Body of pancreas (tissue), 4 donors: ENCODE data around the gene TALDO1.

Experiments used
- CTCF ChIP-seq, 7 experiments: fragments of 450-650 bp in 4 of 7; fragments of 200-600 bp in 3 of 7; sonication (generic) in 3 of 7; IDR thresholded peaks; one replicate each; pipeline ENCODE4 v1.5.1; 2016 to 2019; ENCODE audit warnings: antibody characterized with exemption in 7 of 7
- POLR2A ChIP-seq, 3 donors: fragments of 450-650 bp; IDR thresholded peaks; one replicate each; pipeline ENCODE4 v1.6.1; 2016; ENCODE audit warnings: antibody characterized with exemption in 3 of 3, mild to moderate bottlenecking in 2 of 3

- TF ChIP-seq CTCF (IDR thresholded peaks at IDR 0.05) (no peak), POLR2A (IDR thresholded peaks at IDR 0.05) (no peak)
Measured at GRCh38 chr11:766106-766935, 19.1 kb downstream of the TALDO1 start.
